GM12873 (cell line): Measurements from ENCODE around the gene SLC12A6.

Experiments used
- CTCF ChIP-seq: IDR thresholded peaks from 2 replicates; pipeline ENCODE4 v1.5.1; 2012; ENCODE audit warnings: low read depth, mild to moderate bottlenecking, moderate library complexity, low read length, control low read depth; ENCODE audit not compliant: insufficient read depth; ENCODE audit errors: missing control alignments

SLC12A6 gene

GRCh38 chr15:34366271-34367065 is 28.9 kb upstream of the SLC12A6 start:
- TF ChIP-seq CTCF, result no peak

DNA sequence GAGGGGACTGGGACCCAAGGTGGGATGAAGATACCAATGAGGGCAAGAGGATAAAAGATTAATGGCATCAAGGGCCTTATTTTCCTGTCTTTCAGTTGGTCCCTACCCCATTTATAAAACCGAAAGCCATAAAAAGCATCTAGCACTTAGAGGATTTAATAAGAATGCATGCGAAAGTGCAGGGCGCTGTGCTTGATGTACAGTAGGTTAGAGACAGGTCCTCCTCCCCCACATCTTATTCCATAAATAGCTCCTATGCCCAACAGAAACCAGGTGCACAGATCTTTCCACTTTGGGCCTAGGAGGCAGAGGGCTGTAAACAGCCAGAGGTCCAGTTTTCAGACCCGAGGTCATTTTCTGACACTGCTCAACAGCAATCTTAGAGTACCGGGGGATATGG is 28.3 kb upstream of the SLC12A6 start:
- no peak for TF ChIP-seq CTCF

DNA sequence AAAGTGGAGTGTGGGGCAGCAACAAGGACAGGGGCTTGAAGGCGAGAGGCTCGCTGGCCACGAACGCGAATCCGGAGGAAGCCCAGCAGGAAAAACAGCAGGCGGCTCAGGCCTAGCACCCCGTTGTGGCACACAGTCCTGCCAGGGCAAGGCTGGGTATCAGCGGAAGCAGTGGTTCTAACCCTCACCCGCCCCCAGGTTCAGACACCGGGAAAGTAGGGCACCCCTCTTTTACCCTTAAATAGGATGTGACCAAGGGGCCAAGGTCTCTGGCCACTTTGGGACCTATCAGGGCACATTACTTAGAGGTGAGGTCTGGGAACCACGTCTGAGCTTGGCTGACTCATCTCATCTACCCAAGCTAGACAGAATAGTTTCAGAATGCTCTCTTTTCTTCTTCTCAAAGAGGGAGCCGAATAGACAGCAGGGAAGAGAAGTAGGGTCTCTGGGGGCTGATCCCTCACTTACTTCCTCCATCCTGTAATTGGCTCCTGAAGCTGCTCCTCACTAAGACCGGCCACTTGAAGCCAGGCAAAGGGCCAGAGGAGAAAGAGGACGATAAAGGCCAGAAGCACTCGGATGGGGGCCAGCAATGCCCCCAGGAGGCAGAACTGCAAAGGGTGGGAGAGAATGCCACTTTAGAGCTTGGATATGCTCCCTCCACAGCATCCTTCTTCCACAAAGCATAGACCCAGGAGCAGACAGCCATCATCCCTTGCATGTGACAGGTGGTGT is 27.7 kb upstream of the SLC12A6 start:
- TF ChIP-seq CTCF, result no peak

DNA sequence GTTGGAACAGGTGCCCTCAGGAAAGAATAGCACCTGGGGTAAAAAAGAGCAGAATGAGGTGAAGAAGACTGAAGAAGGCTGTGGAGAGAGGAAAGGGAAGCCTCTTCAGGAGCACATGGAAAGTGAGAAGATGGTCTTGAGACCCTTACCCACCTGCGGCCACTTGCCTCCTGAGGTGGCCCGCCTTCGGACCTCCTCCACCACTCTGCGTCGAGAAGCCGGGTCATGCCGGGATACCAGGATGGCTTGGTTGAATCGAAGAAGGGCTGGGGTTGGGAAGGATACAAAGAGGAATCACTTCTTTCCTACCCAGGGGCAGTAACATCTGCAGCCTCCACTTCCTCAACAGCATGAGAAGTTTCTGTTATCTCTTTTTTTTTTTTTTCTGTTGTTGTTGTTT is 26.5 kb upstream of the SLC12A6 start:
- no peak for TF ChIP-seq CTCF

DNA sequence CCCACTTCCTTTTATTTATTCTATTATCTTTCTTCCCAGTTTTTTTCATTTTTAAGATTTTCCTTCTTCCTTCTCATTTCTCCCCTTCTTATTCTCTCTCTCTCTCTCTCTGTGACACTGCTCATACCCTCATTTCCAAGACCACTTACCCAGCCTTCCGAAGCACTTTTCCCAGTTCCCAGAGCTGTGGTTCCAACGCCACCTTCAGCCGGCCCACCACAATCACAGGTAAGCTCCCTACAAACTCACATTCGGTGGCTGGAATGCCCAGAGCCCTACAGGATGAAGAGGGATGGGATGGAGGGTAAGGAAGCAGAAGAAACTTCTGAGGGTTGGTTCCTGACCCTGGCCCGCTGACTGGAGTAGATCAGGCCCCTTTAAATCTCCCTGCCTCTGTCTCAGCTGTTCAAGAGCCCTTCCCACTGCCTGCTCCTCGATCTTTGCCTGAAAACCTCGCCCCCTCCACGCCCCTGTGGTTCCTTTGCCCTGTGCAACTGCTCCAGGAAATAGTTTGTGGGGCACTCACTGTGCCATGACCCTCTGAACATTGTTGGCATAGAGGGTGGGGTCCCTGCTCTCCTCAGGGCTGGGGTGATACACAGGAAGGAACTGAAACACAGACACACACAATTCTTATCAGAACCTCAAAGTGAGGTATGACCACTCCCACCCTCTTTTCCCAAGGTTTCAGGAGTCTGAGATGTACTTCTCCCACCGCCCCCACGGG is 24.6 kb upstream of the SLC12A6 start:
- TF ChIP-seq CTCF, result no peak

GRCh38 chr15:34361278-34361677 is 23.7 kb upstream of the SLC12A6 start:
- no peak for TF ChIP-seq CTCF

DNA sequence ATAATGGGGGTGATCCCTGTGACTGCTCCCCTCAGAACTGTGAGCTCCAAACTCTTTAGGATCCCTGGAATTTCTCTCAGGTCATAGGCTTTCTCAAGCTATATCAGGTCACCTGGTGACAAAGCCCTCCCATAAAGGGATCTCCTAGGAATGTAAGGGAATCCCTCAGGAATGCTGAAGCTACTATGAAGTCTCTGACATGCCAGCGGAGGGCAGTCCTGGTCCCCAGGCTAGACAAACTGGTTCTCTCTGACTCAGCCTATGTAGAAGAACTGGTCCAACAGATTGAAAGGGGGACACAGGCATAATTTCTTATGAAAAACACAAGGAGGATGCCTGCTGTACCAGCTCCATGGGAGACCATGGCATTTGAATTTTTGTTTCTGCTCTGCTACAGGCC is 22.7 kb upstream of the SLC12A6 start:
- no peak for TF ChIP-seq CTCF
